Measurements from ENCODE around the gene CACNG1.

- TF ChIP-seq POLR2A (IDR thresholded peaks at IDR 0.05; ENCODE audit: low read length) (no peak), SMC3 (IDR thresholded peaks at IDR 0.05) (no peak), MAX (IDR thresholded peaks at IDR 0.05) (no peak), CTCF (IDR thresholded peaks at IDR 0.05) (no peak), ELK1 (IDR thresholded peaks at IDR 0.05; ENCODE audit: low read depth, low read length) (no peak), RFX5 (IDR thresholded peaks at IDR 0.05) (no peak), RNF2 (IDR thresholded peaks at IDR 0.05; ENCODE audit: borderline replicate concordance, low read depth) (no peak), ZFP36 (IDR thresholded peaks at IDR 0.05; ENCODE audit: borderline replicate concordance, partially characterized antibody) (no peak), TP53 (CRISPR knock-in tag; IDR thresholded peaks at IDR 0.05) (no peak)
Measured at GRCh38 chr17:67025216-67025792, 19.1 kb upstream of the CACNG1 start.

Data from A549 (cell line).